Measurements from ENCODE around the gene OR10H1. TPM values are rescaled to one million over a fixed set of nuclear protein-coding genes. Genes with fewer than 3 reads are reported as not detected.

Gene OR10H1, protein sequence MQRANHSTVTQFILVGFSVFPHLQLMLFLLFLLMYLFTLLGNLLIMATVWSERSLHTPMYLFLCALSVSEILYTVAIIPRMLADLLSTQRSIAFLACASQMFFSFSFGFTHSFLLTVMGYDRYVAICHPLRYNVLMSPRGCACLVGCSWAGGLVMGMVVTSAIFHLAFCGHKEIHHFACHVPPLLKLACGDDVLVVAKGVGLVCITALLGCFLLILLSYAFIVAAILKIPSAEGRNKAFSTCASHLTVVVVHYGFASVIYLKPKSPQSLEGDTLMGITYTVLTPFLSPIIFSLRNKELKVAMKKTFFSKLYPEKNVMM
- under 1 TPM; 0.06 to 0.07 (median 0.06) TPM for total RNA-seq
- long read RNA-seq, donor 1 = 0 reads
- long read RNA-seq, donor 2 = 0 reads

DNA sequence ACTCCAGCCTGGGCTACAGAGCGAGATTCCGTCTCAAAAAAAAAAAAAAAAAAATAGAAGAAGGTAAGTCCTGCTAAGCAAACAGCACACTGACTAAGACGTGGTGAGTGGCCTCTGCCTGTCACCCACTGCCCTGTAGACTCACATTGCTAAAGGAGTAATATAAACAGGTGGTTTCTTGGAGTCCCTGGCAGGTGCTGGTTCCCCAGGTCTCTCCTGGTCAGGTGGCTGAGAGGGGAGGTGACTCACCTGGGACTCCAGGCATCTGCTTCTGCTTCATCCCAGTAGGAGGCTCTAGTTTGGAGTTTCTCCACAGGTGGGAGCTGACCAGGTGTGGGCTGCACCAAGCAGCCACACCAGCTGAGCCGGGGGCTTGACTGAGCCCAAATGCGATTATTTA, at the start of gene OR10H1:
OR10H1 (minus strand) TSS at position 359 of the 400 bp plus-strand sequence. CDS start 7,627 bp downstream, outside the sequence.
- no peaks in the 10 kb centered on the region for H3K4me1 ChIP-seq (ENCODE audit: low read depth)
- TF ChIP-seq, protein P1, sequence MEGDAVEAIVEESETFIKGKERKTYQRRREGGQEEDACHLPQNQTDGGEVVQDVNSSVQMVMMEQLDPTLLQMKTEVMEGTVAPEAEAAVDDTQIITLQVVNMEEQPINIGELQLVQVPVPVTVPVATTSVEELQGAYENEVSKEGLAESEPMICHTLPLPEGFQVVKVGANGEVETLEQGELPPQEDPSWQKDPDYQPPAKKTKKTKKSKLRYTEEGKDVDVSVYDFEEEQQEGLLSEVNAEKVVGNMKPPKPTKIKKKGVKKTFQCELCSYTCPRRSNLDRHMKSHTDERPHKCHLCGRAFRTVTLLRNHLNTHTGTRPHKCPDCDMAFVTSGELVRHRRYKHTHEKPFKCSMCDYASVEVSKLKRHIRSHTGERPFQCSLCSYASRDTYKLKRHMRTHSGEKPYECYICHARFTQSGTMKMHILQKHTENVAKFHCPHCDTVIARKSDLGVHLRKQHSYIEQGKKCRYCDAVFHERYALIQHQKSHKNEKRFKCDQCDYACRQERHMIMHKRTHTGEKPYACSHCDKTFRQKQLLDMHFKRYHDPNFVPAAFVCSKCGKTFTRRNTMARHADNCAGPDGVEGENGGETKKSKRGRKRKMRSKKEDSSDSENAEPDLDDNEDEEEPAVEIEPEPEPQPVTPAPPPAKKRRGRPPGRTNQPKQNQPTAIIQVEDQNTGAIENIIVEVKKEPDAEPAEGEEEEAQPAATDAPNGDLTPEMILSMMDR (IDR thresholded peaks at IDR 0.05) = no peak
- DNase-seq (no peak), ATAC-seq (no peak)
- no peaks in the 10 kb centered on the region for H3K9me3 ChIP-seq
- H3K4me3 ChIP-seq = no peak within 1 kb of the TSS
- no peaks in the 10 kb centered on the region for H3K36me3 ChIP-seq (ENCODE audit: low read depth)
- intact Hi-C loops (cut with DNase I, micrococcal nuclease) = no loop called here

DNA sequence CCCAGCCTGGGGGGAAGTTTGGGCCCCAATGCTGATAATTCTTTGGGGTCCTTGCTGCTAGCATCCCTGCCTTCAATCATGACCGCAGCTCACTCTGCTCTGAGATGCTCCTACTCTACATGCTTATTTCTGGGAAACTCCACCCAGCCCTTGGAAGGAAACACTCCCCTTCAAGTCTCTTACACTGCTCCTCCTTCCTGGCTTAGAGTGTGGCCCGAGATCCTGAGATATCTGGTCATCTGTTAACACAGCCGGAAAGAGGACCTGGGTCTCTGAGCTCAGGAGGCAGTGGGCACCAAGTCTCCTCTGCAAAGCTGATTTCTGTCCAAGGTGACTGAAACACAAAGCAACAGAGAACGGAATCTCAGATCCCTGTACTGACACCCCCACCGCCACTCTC, 49.4 kb upstream of the OR10H1 start:
- Histone ChIP-seq H3K36me3 (ENCODE audit: low read depth) (no peaks in the 10 kb centered on the region), H3K4me3 (no peak overlapping the region), H3K4me1 (ENCODE audit: low read depth) (no peaks in the 10 kb centered on the region), H3K9me3 (no peaks in the 10 kb centered on the region)
- ATAC-seq (no peak), DNase-seq (no peak)
- intact Hi-C loops (cut with DNase I, micrococcal nuclease) = no loop called here
- TF ChIP-seq, protein P1 (IDR thresholded peaks at IDR 0.05) = no peak

DNA sequence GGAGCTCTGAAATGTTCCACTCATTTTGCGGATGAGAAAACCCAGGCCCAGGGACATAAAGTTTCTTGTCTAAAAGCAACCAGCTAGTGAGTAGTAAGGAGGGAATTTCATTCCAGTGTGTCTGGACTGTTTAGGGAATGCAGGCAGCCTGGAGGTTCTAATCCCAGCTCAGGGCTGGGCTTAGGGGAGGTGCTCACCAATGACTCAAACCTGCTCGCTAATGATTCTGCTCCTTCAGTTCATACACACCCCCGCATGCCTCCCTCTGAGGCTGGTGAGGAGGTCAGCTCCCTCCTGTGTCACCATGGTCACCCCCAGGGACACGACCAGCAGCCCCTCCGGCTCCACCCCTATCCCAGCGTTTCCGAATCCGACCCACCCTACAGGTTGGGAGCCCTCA, 47.8 kb upstream of the OR10H1 start:
- no peak for ATAC-seq
- Histone ChIP-seq H3K4me1 (ENCODE audit: low read depth) (no peaks in the 10 kb centered on the region), H3K9me3 (no peaks in the 10 kb centered on the region), H3K4me3 (no peak overlapping the region), H3K36me3 (ENCODE audit: low read depth) (no peaks in the 10 kb centered on the region)
- TF ChIP-seq, protein P1 (IDR thresholded peaks at IDR 0.05) = no peak
- DNase-seq = no peak
- intact Hi-C loops (cut with DNase I, micrococcal nuclease) = no loop called here

DNA sequence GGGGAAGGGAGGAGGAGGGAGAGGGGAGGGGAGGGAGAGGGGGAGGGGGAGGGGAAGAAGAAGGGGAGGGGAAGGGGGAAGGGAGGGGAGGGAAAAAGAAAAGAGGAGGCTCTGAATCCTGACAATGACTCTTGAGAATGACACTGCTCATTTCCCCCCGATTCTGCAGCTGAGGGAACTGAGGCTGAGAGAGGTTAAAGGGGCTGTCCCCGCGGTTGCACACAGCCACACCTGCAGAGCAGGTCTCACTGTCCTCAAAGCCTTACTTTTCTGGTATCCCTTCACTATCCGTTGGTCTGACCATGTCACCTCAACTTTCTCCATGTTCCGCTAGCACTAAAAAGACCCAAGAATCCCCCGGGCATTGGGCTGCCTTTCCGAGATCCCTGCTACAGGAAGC, 47.0 kb upstream of the OR10H1 start:
- intact Hi-C loops (cut with DNase I, micrococcal nuclease) = no loop called here
- ATAC-seq (no peak), DNase-seq (no peak)
- no peak overlapping the region for H3K4me3 ChIP-seq
- H3K9me3 ChIP-seq = no peaks in the 10 kb centered on the region
- H3K36me3 ChIP-seq (ENCODE audit: low read depth) = no peaks in the 10 kb centered on the region
- TF ChIP-seq, protein P1 (IDR thresholded peaks at IDR 0.05) = no peak
- H3K4me1 ChIP-seq (ENCODE audit: low read depth) = no peaks in the 10 kb centered on the region

DNA sequence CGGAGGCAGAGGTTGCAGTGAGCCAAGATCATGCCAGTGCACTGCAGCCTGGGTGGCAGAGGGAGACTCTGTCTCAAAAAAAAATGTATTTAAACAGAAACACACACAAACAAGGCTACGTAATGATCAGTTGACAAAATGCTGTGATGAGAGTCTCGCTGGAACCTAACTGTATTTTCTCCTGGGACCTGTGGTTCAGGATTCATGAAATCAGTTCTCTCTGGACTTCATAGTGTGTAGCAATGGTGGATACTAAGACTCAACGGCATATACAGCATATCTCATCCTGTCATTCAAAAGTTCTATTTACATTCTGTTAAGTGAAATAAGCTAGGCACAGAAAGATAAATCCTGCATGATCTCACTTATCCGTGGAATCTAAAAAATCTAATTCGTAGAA, 45.1 kb upstream of the OR10H1 start:
- H3K4me1 ChIP-seq (ENCODE audit: low read depth) = no peaks in the 10 kb centered on the region
- H3K4me3 ChIP-seq = no peak overlapping the region
- intact Hi-C loops (cut with DNase I, micrococcal nuclease) = no loop called here
- H3K9me3 ChIP-seq = no peaks in the 10 kb centered on the region
- no peak for ATAC-seq
- H3K36me3 ChIP-seq (ENCODE audit: low read depth) = no peaks in the 10 kb centered on the region
- no peak for DNase-seq
- TF ChIP-seq, protein P1 (IDR thresholded peaks at IDR 0.05) = no peak
